Nephron (organoid): ENCODE data around the gene TGIF2.

ENCODE experiments used
- H3K27ac Mint-ChIP-seq, 3 experiments: 2 replicates each; pipeline ENCODE4 v1.8.0; 2020; ENCODE audit warnings: mixed read lengths in 3 of 3, mild to moderate bottlenecking in 2 of 3, moderate library complexity in 1 of 3
- H3K27me3 Mint-ChIP-seq: 2 replicates; pipeline ENCODE4 v1.8.0; 2021; ENCODE audit warnings: low read depth, mild to moderate bottlenecking, moderate library complexity, mixed read lengths
- H3K36me3 Mint-ChIP-seq: 2 replicates; pipeline ENCODE4 v1.8.0; 2020; ENCODE audit warnings: low read depth, mixed read lengths
- H3K4me1 Mint-ChIP-seq: 2 replicates; pipeline ENCODE4 v1.8.0; 2020; ENCODE audit warnings: mixed read lengths
- H3K4me3 Mint-ChIP-seq, 3 experiments: 2 replicates each; pipeline ENCODE4 v1.8.0; 2020; ENCODE audit warnings: mild to moderate bottlenecking in 3 of 3, mixed read lengths in 3 of 3, moderate library complexity in 2 of 3
- H3K9me3 Mint-ChIP-seq: 2 replicates; pipeline ENCODE4 v1.8.0; 2020; ENCODE audit warnings: mixed read lengths
- TF ChIP-seq, protein P1 (sequence below), 3 experiments: fragments of 200-600 bp; sonication (generic); IDR thresholded peaks; one replicate each; pipeline ENCODE4 v1.5.0; 2021; ENCODE audit warnings: antibody characterized with exemption in 3 of 3; ENCODE audit not compliant: unreplicated experiment in 3 of 3

Gene TGIF2

DNA sequence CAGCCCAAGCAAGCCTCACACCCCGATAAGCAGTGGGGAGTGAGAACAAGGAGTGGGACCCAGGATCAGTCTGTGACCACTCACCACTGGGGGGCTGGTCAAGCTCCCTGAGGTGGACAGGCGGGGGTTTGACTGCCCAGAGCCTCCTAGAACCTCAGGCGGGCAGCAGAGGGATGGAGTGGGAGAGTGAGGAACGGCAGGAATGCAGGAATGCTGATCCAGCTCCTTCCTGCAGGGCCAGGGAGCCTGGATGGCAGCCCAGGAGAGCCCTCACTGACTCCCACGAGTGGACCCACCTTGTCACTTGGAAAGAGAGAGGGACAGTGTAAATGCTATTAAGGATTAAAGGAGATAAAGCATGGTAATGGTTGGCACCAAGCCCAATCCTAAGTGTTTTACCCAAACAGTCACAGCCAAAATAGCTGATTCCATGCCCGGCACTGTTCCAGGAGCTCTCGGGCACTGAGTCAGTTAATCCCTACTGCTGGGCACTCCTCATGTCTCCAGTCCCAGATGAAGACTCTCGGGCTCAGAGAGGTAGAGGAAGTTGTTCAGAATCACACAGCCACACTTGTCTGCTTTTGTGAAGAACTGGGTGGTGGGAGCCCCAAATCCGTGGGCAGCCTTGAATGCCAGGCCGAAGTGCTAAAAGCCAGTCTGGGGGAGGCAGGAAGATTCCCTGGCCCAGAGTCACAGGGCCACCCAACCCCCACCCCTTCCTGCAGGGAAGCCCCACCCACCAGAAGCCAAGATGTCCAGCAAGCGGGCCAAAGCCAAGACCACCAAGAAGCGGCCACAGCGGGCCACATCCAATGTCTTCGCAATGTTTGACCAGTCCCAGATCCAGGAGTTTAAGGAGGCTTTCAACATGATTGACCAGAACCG lies 29.0 kb upstream of the TGIF2 start:
- H3K27ac Mint-ChIP-seq = peak overlapping the region; percentile 88 to 92 (median 90)
- TF ChIP-seq, protein P1, sequence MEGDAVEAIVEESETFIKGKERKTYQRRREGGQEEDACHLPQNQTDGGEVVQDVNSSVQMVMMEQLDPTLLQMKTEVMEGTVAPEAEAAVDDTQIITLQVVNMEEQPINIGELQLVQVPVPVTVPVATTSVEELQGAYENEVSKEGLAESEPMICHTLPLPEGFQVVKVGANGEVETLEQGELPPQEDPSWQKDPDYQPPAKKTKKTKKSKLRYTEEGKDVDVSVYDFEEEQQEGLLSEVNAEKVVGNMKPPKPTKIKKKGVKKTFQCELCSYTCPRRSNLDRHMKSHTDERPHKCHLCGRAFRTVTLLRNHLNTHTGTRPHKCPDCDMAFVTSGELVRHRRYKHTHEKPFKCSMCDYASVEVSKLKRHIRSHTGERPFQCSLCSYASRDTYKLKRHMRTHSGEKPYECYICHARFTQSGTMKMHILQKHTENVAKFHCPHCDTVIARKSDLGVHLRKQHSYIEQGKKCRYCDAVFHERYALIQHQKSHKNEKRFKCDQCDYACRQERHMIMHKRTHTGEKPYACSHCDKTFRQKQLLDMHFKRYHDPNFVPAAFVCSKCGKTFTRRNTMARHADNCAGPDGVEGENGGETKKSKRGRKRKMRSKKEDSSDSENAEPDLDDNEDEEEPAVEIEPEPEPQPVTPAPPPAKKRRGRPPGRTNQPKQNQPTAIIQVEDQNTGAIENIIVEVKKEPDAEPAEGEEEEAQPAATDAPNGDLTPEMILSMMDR (IDR thresholded peaks at IDR 0.05; ENCODE audit: unreplicated experiment in 3 of 3) = no peak
- H3K4me1 Mint-ChIP-seq = peaks cover 32% of the 10 kb centered on the region
- no peaks in the 10 kb centered on the region for H3K9me3 Mint-ChIP-seq
- H3K36me3 Mint-ChIP-seq = peaks cover 9% of the 10 kb centered on the region
- H3K4me3 Mint-ChIP-seq = peak overlapping the region; percentile 58 to 90 (median 87)
- H3K27me3 Mint-ChIP-seq = no peaks in the 10 kb centered on the region

DNA sequence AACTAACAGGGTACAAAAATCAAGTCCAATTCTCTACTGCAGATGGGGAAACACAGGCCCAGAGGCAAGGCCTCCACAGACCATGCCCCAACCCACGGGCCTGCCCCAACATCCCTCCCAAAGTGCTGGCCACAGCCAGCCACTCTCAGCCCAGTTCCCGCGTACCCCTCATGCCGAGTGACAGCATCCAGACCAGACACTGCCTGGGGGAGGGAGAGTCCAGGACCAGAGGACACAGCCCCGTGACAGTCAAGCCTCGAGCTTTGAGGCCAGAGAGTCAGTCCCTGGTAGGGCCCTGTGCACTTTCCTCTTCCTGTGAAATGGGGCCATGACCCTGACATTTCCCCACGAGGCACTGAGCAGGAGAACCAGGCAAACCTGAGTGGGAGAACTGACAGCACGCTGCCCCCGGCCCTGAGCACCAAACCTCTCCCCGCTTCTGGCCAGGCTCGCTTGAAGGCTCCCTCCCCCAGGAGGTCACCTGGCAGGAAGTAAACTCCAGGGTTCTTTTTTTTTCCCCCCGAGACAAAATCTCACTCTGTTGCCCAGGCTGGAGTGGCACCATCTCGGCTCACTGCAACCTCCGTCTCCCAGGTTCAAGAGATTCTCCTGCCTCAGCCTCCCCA lies 27.2 kb upstream of the TGIF2 start:
- H3K27me3 Mint-ChIP-seq = no peaks in the 10 kb centered on the region
- no peaks in the 10 kb centered on the region for H3K9me3 Mint-ChIP-seq
- peaks cover 19% of the 10 kb centered on the region for H3K4me1 Mint-ChIP-seq
- H3K27ac Mint-ChIP-seq = peak overlapping the region in 2 of 3 experiments; percentile 46 to 57
- TF ChIP-seq, protein P1 (IDR thresholded peaks at IDR 0.05; ENCODE audit: unreplicated experiment in 3 of 3) = no peak
- peaks cover 9% of the 10 kb centered on the region for H3K36me3 Mint-ChIP-seq
- no peak overlapping the region for H3K4me3 Mint-ChIP-seq

DNA sequence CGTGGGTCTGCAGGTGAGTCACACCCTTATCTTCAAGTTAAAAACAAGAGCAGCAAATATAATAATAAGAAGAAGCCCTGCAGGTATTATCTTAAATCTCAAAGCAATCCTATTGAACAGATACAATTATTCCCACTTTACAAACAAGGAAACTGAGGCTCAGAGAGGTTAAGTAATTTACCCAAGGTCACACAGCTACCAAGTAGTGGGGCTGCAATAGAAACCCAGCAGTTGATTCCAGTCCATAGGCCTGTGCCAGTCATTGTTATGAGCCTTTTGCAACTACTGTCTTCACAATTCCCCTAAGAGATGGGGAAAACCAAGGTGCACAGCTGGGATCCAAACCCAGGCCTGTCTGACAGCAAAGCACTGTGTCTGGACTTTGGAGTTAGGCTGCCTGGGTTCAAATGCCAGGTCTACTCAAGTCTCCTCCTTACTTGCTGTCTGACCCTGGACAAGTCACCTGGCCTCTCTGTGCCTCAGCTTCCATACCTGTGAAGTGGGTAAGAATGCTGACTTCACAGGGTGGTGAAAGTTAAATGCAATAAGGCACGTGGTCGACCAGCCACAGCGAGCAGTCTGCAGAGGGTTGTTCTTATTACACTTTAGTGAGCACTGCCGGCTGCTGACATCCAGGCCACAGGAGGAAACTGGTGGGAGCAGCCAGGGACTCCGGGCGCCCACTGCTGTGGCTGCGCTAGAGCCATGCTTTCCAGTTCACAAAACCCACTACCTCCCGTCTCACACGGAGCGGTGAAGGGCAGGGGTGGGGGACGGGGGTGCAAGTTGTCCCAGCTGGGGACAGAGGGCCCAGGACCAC lies 26.0 kb upstream of the TGIF2 start:
- H3K4me1 Mint-ChIP-seq = peaks cover 19% of the 10 kb centered on the region
- no peaks in the 10 kb centered on the region for H3K27me3 Mint-ChIP-seq
- H3K4me3 Mint-ChIP-seq = no peak overlapping the region
- no peaks in the 10 kb centered on the region for H3K9me3 Mint-ChIP-seq
- TF ChIP-seq, protein P1 (IDR thresholded peaks at IDR 0.05; ENCODE audit: unreplicated experiment in 3 of 3) = no peak
- H3K27ac Mint-ChIP-seq = no peak overlapping the region
- peaks cover 9% of the 10 kb centered on the region for H3K36me3 Mint-ChIP-seq

DNA sequence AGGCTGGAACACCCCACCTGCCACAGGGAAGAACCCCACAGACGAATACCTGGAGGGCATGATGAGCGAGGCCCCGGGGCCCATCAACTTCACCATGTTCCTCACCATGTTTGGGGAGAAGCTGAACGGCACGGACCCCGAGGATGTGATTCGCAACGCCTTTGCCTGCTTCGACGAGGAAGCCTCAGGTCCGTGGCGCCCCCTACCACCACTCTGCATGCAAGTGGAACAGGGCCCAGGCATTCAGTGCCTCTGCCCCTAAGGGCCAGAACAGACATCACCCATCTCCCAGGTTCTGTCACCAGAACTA lies 25.4 kb upstream of the TGIF2 start:
- H3K27me3 Mint-ChIP-seq = no peaks in the 10 kb centered on the region
- H3K36me3 Mint-ChIP-seq = peaks cover 9% of the 10 kb centered on the region
- H3K27ac Mint-ChIP-seq = no peak overlapping the region
- no peaks in the 10 kb centered on the region for H3K9me3 Mint-ChIP-seq
- no peak overlapping the region for H3K4me3 Mint-ChIP-seq
- TF ChIP-seq, protein P1 (IDR thresholded peaks at IDR 0.05; ENCODE audit: unreplicated experiment in 3 of 3) = peak in 1 of 3 experiments; percentile 10
- H3K4me1 Mint-ChIP-seq = peaks cover 15% of the 10 kb centered on the region

DNA sequence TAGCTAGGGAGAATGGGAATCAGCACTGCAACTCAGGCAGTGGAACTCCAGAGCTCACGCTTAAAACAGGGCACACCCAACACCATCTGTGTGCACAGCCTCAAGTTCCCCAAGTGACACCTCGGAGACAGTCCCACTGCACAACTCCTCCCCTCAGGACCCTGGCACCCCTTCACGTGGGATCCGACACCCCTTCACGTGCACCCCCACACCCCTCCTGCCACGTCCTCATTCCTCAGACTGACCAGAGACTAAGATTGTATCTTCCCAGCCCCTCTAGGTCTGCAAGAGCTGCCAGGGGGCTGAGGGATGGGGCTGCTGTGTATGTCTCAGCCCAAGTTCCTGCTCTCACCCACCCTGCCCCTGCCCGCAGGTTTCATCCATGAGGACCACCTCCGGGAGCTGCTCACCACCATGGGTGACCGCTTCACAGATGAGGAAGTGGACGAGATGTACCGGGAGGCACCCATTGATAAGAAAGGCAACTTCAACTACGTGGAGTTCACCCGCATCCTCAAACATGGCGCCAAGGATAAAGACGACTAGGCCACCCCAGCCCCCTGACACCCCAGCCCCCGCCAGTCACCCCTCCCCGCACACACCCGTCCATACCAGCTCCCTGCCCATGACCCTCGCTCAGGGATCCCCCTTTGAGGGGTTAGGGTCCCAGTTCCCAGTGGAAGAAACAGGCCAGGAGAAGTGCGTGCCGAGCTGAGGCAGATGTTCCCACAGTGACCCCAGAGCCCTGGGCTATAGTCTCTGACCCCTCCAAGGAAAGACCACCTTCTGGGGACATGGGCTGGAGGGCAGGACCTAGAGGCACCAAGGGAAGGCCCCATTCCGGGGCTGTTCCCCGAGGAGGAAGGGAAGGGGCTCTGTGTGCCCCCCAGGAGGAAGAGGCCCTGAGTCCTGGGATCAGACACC lies 24.4 kb upstream of the TGIF2 start:
- Mint-ChIP-seq H3K27me3 (no peaks in the 10 kb centered on the region), H3K27ac (no peak overlapping the region), H3K4me1 (peaks cover 5% of the 10 kb centered on the region), H3K9me3 (no peaks in the 10 kb centered on the region), H3K4me3 (no peak overlapping the region), H3K36me3 (peaks cover 9% of the 10 kb centered on the region)
- TF ChIP-seq, protein P1 (IDR thresholded peaks at IDR 0.05; ENCODE audit: unreplicated experiment in 3 of 3) = no peak
